Measurements from ENCODE around the gene GLRA3. TPM values are rescaled to one million over a fixed set of nuclear protein-coding genes. Genes with fewer than 3 reads are reported as not detected.

GLRA3 gene
- total RNA-seq, 4 donors from 2014 or later: not detected

GRCh38 chr4:174716986-174717770 lies 111.9 kb downstream of the GLRA3 start:
- H3K4me3 ChIP-seq: no peak overlapping the region
- H3K9me3 ChIP-seq: no peaks in the 10 kb centered on the region
- peaks cover 7% of the 10 kb centered on the region for H3K4me1 ChIP-seq
- no peaks in the 10 kb centered on the region for H3K27me3 ChIP-seq
- H3K27ac ChIP-seq: peak overlapping the region; percentile 65
- DNase-seq (ENCODE audit: low spot score in 2 of 2): no peak
- H3K36me3 ChIP-seq: no peaks in the 10 kb centered on the region
- TF ChIP-seq POLR2AphosphoS5 (IDR thresholded peaks at IDR 0.05) (no peak), POLR2A (IDR thresholded peaks at IDR 0.05) (no peak), CTCF (IDR thresholded peaks at IDR 0.05) (no peak), EP300 (IDR thresholded peaks at IDR 0.05) (no peak)
- WGBS: 42% methylated on average over 3 of the region's 3 CpGs

GRCh38 chr4:174714393-174715211 lies 114.4 kb downstream of the GLRA3 start:
- Histone ChIP-seq H3K9me3 (no peaks in the 10 kb centered on the region), H3K4me1 (peaks cover 7% of the 10 kb centered on the region), H3K4me3 (no peak overlapping the region), H3K27me3 (no peaks in the 10 kb centered on the region), H3K36me3 (no peaks in the 10 kb centered on the region), H3K27ac (no peak overlapping the region)
- 56% methylated on average over 8 of the region's 8 CpGs for WGBS
- no peak for DNase-seq (ENCODE audit: low spot score in 2 of 2)
- TF ChIP-seq CTCF (IDR thresholded peaks at IDR 0.05) (peak in 1 of 2 donors; percentile 65), POLR2A (IDR thresholded peaks at IDR 0.05) (no peak)

GRCh38 chr4:174713821-174714220 lies 115.2 kb downstream of the GLRA3 start:
- H3K36me3 ChIP-seq: no peaks in the 10 kb centered on the region
- no peak overlapping the region for H3K27ac ChIP-seq
- no peak for DNase-seq (ENCODE audit: low spot score in 2 of 2)
- TF ChIP-seq CTCF (IDR thresholded peaks at IDR 0.05) (no peak), EP300 (IDR thresholded peaks at IDR 0.05) (no peak), POLR2AphosphoS5 (IDR thresholded peaks at IDR 0.05) (no peak), POLR2A (IDR thresholded peaks at IDR 0.05) (no peak)
- WGBS: 53% methylated on average over 2 of the region's 2 CpGs
- H3K27me3 ChIP-seq: no peaks in the 10 kb centered on the region
- H3K4me3 ChIP-seq: no peak overlapping the region
- H3K9me3 ChIP-seq: no peaks in the 10 kb centered on the region
- peaks cover 7% of the 10 kb centered on the region for H3K4me1 ChIP-seq

GRCh38 chr4:174713181-174713580 lies 115.9 kb downstream of the GLRA3 start:
- Histone ChIP-seq H3K36me3 (no peaks in the 10 kb centered on the region), H3K9me3 (no peaks in the 10 kb centered on the region), H3K27me3 (no peaks in the 10 kb centered on the region), H3K27ac (no peak overlapping the region), H3K4me3 (no peak overlapping the region), H3K4me1 (peaks cover 7% of the 10 kb centered on the region)
- WGBS: 51% methylated on average over 2 of the region's 2 CpGs
- TF ChIP-seq POLR2A (IDR thresholded peaks at IDR 0.05) (no peak), POLR2AphosphoS5 (IDR thresholded peaks at IDR 0.05) (no peak), EP300 (IDR thresholded peaks at IDR 0.05) (no peak), CTCF (IDR thresholded peaks at IDR 0.05) (no peak)
- DNase-seq (ENCODE audit: low spot score in 2 of 2): no peak

- H3K27ac ChIP-seq: no peak overlapping the region
- no peaks in the 10 kb centered on the region for H3K27me3 ChIP-seq
- no peaks in the 10 kb centered on the region for H3K9me3 ChIP-seq
- no peak for TF ChIP-seq EP300 (IDR thresholded peaks at IDR 0.05)
- TF ChIP-seq CTCF (IDR thresholded peaks at IDR 0.05): no peak
- TF ChIP-seq POLR2A (IDR thresholded peaks at IDR 0.05): no peak
- TF ChIP-seq POLR2AphosphoS5 (IDR thresholded peaks at IDR 0.05): no peak
- H3K36me3 ChIP-seq: no peaks in the 10 kb centered on the region
- WGBS: 36% methylated on average over 3 of the region's 3 CpGs
- no peak for DNase-seq (ENCODE audit: low spot score in 2 of 2)
- H3K4me1 ChIP-seq: no peaks in the 10 kb centered on the region
- H3K4me3 ChIP-seq: no peak overlapping the region
These were observed 119.5 kb downstream of the GLRA3 start for GRCh38 chr4:174709526-174709925.
